ENCODE measurements around the gene KCNN3. TPM values are rescaled to one million over a fixed set of nuclear protein-coding genes. Genes with fewer than 3 reads are reported as not detected.

The KCNN3 gene
- total and polyA plus RNA-seq, 2 of the 8 experiments (the other 6 are each of a cell fraction or from before 2014, with no cell fraction given) = 2.8 to 3.7 TPM

- H3K4me2 ChIP-seq (ENCODE audit: insufficient read depth in 1 of 2, low read depth in 2 of 2, low read length in 2 of 2) = no peak overlapping the region
- no peaks in the 10 kb centered on the region for H3K27me3 ChIP-seq (replicated peaks in 1 of 4; ENCODE audit: control insufficient read depth in 3 of 4, extremely low read depth in 1 of 4, insufficient read depth in 3 of 4, low read length in 3 of 4)
- H3K9ac ChIP-seq (replicated peaks in 1 of 4; ENCODE audit: extremely low read depth in 1 of 4, low read depth in 3 of 4, low read length in 3 of 4) = no peak overlapping the region
- ChIA-PET CTCF (ENCODE audit: partially characterized antibody) (no interaction called here), POLR2A (ENCODE audit: partially characterized antibody) (no interaction called here)
- 89% methylated on average over 3 of the region's 3 CpGs; no CpG with 5 or more reads in 1 of the 2 experiments for WGBS, 2 experiments (ENCODE audit: extremely low coverage in 1 of 2, insufficient coverage in 1 of 2, insufficient read length in 1 of 2, insufficient replicate concordance in 2 of 2, low coverage in 1 of 2, low lambda C conversion rate in 2 of 2, missing lambda C conversion rate in 1 of 2)
- H4K5ac ChIP-seq (ENCODE audit: insufficient read length, low read depth, low read length) = no peak overlapping the region
- no peaks in the 10 kb centered on the region for H4K20me1 ChIP-seq (replicated peaks in 1 of 2; ENCODE audit: control insufficient read depth in 1 of 2, insufficient read depth in 2 of 2, low read length in 2 of 2)
- H2AFZ ChIP-seq (ENCODE audit: low read length) = no peak overlapping the region
- H3K14ac ChIP-seq (ENCODE audit: insufficient read length) = no peak overlapping the region
- H3K4ac ChIP-seq (replicated peaks; ENCODE audit: insufficient read length, low read depth, low read length) = no peak overlapping the region
- H2BK15ac ChIP-seq (ENCODE audit: low read length) = no peak overlapping the region
- H3K18ac ChIP-seq (ENCODE audit: extremely low read depth, low read length) = no peak overlapping the region
- no peak overlapping the region for H2AK5ac ChIP-seq (ENCODE audit: low read depth, low read length)
- DNase-seq (ENCODE audit: low read depth in 1 of 2, low spot score in 2 of 2) (no peak), FAIRE-seq (no peak)
- H3K56ac ChIP-seq (replicated peaks; ENCODE audit: insufficient read length, low read depth, low read length) = no peak overlapping the region
- H3K79me1 ChIP-seq (ENCODE audit: low read depth, low read length) = no peaks in the 10 kb centered on the region
- H4K91ac ChIP-seq (replicated peaks; ENCODE audit: insufficient read length, low read length) = no peak overlapping the region
- TF ChIP-seq TCF12 (IDR thresholded peaks at IDR 0.05; ENCODE audit: low read depth, low read length) (no peak), CHD1 (IDR thresholded peaks at IDR 0.05; ENCODE audit: low read depth, low read length) (no peak), HDAC2 (IDR thresholded peaks at IDR 0.05; ENCODE audit: borderline replicate concordance in 1 of 2, low read depth in 2 of 2, low read length in 2 of 2) (no peak), EZH2 (IDR thresholded peaks at IDR 0.05; ENCODE audit: low read depth, low read length, severe bottlenecking) (no peak), TAF1 (IDR thresholded peaks at IDR 0.05; ENCODE audit: low read depth, low read length) (no peak), POLR2AphosphoS5 (IDR thresholded peaks at IDR 0.05; ENCODE audit: low read depth, low read length) (no peak), TAF7 (optimal IDR thresholded peaks at IDR 0.05; ENCODE audit: borderline replicate concordance, low read depth, low read length) (no peak), ASH2L (IDR thresholded peaks at IDR 0.05; ENCODE audit: low read length) (no peak), MAX (IDR thresholded peaks at IDR 0.05) (no peak), SP1 (IDR thresholded peaks at IDR 0.05; ENCODE audit: low read depth, low read length) (no peak), TBP (IDR thresholded peaks at IDR 0.05; ENCODE audit: low read depth, low read length) (no peak), RBBP5 (IDR thresholded peaks at IDR 0.05; ENCODE audit: borderline replicate concordance, low read depth, low read length) (no peak)
- TF ChIP-seq, protein P1, sequence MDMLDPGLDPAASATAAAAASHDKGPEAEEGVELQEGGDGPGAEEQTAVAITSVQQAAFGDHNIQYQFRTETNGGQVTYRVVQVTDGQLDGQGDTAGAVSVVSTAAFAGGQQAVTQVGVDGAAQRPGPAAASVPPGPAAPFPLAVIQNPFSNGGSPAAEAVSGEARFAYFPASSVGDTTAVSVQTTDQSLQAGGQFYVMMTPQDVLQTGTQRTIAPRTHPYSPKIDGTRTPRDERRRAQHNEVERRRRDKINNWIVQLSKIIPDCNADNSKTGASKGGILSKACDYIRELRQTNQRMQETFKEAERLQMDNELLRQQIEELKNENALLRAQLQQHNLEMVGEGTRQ (IDR thresholded peaks at IDR 0.05; ENCODE audit: low read length) = no peak
- no peak overlapping the region for H4K8ac ChIP-seq (ENCODE audit: extremely low read depth, insufficient read depth, low read length)
- H3K23me2 ChIP-seq (ENCODE audit: low read depth, low read length) = no peaks in the 10 kb centered on the region
- H3K23ac ChIP-seq (ENCODE audit: insufficient read length) = no peak overlapping the region
- no peak overlapping the region for H2BK20ac ChIP-seq (ENCODE audit: low read length)
- H3K4me3 ChIP-seq (ENCODE audit: extremely low read depth in 1 of 4, insufficient read depth in 2 of 4, low read depth in 3 of 4, low read length in 4 of 4) = no peak overlapping the region
- H3K36me3 ChIP-seq (ENCODE audit: control insufficient read depth in 2 of 4, insufficient read depth in 4 of 4, low read length in 3 of 4) = no peaks in the 10 kb centered on the region
- no peaks in the 10 kb centered on the region for H3K9me3 ChIP-seq (ENCODE audit: insufficient read depth in 2 of 2, low read depth in 1 of 2, low read length in 1 of 2)
- H2BK12ac ChIP-seq (ENCODE audit: low read depth, low read length) = no peak overlapping the region
- H3K79me2 ChIP-seq (ENCODE audit: control insufficient read depth in 1 of 2, insufficient read depth in 2 of 2, low read length in 2 of 2) = no peaks in the 10 kb centered on the region
- no peak overlapping the region for H2BK5ac ChIP-seq (ENCODE audit: low read depth, low read length)
- no peaks in the 10 kb centered on the region for H3K4me1 ChIP-seq (replicated peaks in 1 of 4; ENCODE audit: control insufficient read depth in 3 of 4, insufficient read depth in 4 of 4, low read length in 3 of 4)
- H2BK120ac ChIP-seq (replicated peaks; ENCODE audit: low read depth, low read length) = no peak overlapping the region
- H3K27ac ChIP-seq (ENCODE audit: low read depth, low read length) = no peak overlapping the region
Measured at GRCh38 chr1:154689083-154689482, 181.0 kb downstream of the KCNN3 start.
